ENCODE measurements around the gene CUBN. TPM values are rescaled to one million over a fixed set of nuclear protein-coding genes. Genes with fewer than 3 reads are reported as not detected.

The CUBN gene
- total RNA-seq, 1 experiment from 2014 or later, result 0.46 TPM

- no peak for TF ChIP-seq ZSCAN18 (CRISPR knock-in tag; IDR thresholded peaks at IDR 0.05)
- TF ChIP-seq ZNF512 (CRISPR knock-in tag; IDR thresholded peaks at IDR 0.05; ENCODE audit: borderline replicate concordance), result no peak
- no peak for TF ChIP-seq MYBL2 (CRISPR knock-in tag; IDR thresholded peaks at IDR 0.05)
- no peak for TF ChIP-seq NR2C2 (CRISPR knock-in tag; IDR thresholded peaks at IDR 0.05)
- TF ChIP-seq, protein P1, sequence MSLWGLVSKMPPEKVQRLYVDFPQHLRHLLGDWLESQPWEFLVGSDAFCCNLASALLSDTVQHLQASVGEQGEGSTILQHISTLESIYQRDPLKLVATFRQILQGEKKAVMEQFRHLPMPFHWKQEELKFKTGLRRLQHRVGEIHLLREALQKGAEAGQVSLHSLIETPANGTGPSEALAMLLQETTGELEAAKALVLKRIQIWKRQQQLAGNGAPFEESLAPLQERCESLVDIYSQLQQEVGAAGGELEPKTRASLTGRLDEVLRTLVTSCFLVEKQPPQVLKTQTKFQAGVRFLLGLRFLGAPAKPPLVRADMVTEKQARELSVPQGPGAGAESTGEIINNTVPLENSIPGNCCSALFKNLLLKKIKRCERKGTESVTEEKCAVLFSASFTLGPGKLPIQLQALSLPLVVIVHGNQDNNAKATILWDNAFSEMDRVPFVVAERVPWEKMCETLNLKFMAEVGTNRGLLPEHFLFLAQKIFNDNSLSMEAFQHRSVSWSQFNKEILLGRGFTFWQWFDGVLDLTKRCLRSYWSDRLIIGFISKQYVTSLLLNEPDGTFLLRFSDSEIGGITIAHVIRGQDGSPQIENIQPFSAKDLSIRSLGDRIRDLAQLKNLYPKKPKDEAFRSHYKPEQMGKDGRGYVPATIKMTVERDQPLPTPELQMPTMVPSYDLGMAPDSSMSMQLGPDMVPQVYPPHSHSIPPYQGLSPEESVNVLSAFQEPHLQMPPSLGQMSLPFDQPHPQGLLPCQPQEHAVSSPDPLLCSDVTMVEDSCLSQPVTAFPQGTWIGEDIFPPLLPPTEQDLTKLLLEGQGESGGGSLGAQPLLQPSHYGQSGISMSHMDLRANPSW (CRISPR knock-in tag; conservative IDR thresholded peaks at IDR 0.05; ENCODE audit: low read depth), result no peak
- TF ChIP-seq, protein P2, sequence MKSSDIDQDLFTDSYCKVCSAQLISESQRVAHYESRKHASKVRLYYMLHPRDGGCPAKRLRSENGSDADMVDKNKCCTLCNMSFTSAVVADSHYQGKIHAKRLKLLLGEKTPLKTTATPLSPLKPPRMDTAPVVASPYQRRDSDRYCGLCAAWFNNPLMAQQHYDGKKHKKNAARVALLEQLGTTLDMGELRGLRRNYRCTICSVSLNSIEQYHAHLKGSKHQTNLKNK (CRISPR knock-in tag; IDR thresholded peaks at IDR 0.05), result no peak
- TF ChIP-seq, protein P3, sequence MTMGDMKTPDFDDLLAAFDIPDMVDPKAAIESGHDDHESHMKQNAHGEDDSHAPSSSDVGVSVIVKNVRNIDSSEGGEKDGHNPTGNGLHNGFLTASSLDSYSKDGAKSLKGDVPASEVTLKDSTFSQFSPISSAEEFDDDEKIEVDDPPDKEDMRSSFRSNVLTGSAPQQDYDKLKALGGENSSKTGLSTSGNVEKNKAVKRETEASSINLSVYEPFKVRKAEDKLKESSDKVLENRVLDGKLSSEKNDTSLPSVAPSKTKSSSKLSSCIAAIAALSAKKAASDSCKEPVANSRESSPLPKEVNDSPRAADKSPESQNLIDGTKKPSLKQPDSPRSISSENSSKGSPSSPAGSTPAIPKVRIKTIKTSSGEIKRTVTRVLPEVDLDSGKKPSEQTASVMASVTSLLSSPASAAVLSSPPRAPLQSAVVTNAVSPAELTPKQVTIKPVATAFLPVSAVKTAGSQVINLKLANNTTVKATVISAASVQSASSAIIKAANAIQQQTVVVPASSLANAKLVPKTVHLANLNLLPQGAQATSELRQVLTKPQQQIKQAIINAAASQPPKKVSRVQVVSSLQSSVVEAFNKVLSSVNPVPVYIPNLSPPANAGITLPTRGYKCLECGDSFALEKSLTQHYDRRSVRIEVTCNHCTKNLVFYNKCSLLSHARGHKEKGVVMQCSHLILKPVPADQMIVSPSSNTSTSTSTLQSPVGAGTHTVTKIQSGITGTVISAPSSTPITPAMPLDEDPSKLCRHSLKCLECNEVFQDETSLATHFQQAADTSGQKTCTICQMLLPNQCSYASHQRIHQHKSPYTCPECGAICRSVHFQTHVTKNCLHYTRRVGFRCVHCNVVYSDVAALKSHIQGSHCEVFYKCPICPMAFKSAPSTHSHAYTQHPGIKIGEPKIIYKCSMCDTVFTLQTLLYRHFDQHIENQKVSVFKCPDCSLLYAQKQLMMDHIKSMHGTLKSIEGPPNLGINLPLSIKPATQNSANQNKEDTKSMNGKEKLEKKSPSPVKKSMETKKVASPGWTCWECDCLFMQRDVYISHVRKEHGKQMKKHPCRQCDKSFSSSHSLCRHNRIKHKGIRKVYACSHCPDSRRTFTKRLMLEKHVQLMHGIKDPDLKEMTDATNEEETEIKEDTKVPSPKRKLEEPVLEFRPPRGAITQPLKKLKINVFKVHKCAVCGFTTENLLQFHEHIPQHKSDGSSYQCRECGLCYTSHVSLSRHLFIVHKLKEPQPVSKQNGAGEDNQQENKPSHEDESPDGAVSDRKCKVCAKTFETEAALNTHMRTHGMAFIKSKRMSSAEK (CRISPR knock-in tag; IDR thresholded peaks at IDR 0.05; ENCODE audit: borderline replicate concordance), result no peak
- no peak for TF ChIP-seq SMAD3 (CRISPR knock-in tag; IDR thresholded peaks at IDR 0.05; ENCODE audit: borderline replicate concordance)
- no peak for TF ChIP-seq CREB1 (CRISPR knock-in tag; IDR thresholded peaks at IDR 0.05)
- TF ChIP-seq, protein P4, sequence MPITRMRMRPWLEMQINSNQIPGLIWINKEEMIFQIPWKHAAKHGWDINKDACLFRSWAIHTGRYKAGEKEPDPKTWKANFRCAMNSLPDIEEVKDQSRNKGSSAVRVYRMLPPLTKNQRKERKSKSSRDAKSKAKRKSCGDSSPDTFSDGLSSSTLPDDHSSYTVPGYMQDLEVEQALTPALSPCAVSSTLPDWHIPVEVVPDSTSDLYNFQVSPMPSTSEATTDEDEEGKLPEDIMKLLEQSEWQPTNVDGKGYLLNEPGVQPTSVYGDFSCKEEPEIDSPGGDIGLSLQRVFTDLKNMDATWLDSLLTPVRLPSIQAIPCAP (CRISPR knock-in tag; IDR thresholded peaks at IDR 0.05), result no peak
Measured at GRCh38 chr10:16847644-16848043, 282.0 kb downstream of the CUBN start (continued).

DNA sequence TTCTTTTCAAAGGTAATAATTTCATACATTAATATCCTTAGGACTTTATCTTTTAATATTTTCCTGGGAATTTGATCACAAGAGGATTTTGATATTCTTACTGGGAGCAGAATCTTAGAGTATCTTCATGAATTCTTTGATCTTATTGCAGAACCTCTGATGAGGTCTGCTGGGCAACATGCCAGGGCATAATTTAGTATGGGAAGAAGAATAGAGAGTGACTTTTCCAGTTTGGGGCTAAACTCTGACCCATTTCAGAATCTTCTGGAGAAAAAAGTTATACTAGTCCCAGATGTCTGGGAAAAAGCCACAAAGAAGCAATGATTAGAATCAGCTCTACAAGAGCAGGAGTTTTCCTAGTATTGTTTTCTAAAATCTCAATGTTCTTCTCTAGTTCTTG lies 284.4 kb downstream of the CUBN start:
- Mint-ChIP-seq H3K4me1 (peaks cover 14% of the 10 kb centered on the region), H3K9me3 (no peaks in the 10 kb centered on the region), H3K36me3 (no peaks in the 10 kb centered on the region), H3K27me3 (ENCODE audit: low read depth) (no peaks in the 10 kb centered on the region; the same call in 1 of the 2 replicates), H3K27ac (no peak overlapping the region), H3K4me3 (no peak overlapping the region)
- no peak for DNase-seq (ENCODE audit: low spot score)
- ATAC-seq, result no peak
- POLR2A ChIA-PET, result no interaction called here
- CTCF ChIA-PET, result interaction anchor here (0.6 to 1.5 kb wide), 4 partner anchors 19 to 756 kb away, joined by 3 to 5 read pairs (median 3); no protein-coding TSS in a partner anchor
- no peak for TF ChIP-seq GABPB1 (CRISPR knock-in tag; IDR thresholded peaks at IDR 0.05)
- TF ChIP-seq ZNF416 (CRISPR knock-in tag; IDR thresholded peaks at IDR 0.05), result no peak
- no peak for TF ChIP-seq ZNF317 (CRISPR knock-in tag; IDR thresholded peaks at IDR 0.05; ENCODE audit: borderline replicate concordance, low read depth)
- no peak for TF ChIP-seq ZBTB21 (CRISPR knock-in tag; IDR thresholded peaks at IDR 0.05; ENCODE audit: borderline replicate concordance)
- TF ChIP-seq ZNF219 (CRISPR knock-in tag; IDR thresholded peaks at IDR 0.05; ENCODE audit: borderline replicate concordance), result no peak
- no peak for TF ChIP-seq CREM (CRISPR knock-in tag; IDR thresholded peaks at IDR 0.05)
- no peak for TF ChIP-seq ZNF263 (CRISPR knock-in tag; IDR thresholded peaks at IDR 0.05; ENCODE audit: low read depth)
- TF ChIP-seq, protein P5, sequence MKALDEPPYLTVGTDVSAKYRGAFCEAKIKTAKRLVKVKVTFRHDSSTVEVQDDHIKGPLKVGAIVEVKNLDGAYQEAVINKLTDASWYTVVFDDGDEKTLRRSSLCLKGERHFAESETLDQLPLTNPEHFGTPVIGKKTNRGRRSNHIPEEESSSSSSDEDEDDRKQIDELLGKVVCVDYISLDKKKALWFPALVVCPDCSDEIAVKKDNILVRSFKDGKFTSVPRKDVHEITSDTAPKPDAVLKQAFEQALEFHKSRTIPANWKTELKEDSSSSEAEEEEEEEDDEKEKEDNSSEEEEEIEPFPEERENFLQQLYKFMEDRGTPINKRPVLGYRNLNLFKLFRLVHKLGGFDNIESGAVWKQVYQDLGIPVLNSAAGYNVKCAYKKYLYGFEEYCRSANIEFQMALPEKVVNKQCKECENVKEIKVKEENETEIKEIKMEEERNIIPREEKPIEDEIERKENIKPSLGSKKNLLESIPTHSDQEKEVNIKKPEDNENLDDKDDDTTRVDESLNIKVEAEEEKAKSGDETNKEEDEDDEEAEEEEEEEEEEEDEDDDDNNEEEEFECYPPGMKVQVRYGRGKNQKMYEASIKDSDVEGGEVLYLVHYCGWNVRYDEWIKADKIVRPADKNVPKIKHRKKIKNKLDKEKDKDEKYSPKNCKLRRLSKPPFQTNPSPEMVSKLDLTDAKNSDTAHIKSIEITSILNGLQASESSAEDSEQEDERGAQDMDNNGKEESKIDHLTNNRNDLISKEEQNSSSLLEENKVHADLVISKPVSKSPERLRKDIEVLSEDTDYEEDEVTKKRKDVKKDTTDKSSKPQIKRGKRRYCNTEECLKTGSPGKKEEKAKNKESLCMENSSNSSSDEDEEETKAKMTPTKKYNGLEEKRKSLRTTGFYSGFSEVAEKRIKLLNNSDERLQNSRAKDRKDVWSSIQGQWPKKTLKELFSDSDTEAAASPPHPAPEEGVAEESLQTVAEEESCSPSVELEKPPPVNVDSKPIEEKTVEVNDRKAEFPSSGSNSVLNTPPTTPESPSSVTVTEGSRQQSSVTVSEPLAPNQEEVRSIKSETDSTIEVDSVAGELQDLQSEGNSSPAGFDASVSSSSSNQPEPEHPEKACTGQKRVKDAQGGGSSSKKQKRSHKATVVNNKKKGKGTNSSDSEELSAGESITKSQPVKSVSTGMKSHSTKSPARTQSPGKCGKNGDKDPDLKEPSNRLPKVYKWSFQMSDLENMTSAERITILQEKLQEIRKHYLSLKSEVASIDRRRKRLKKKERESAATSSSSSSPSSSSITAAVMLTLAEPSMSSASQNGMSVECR (CRISPR knock-in tag; IDR thresholded peaks at IDR 0.05; ENCODE audit: borderline replicate concordance), result no peak
- TF ChIP-seq ETV6 (CRISPR knock-in tag; IDR thresholded peaks at IDR 0.05), result no peak
- TF ChIP-seq NFE2L1 (CRISPR knock-in tag; IDR thresholded peaks at IDR 0.05), result no peak
- no peak for TF ChIP-seq TEAD1 (CRISPR knock-in tag; IDR thresholded peaks at IDR 0.05)
- TF ChIP-seq FOXJ3 (CRISPR knock-in tag; IDR thresholded peaks at IDR 0.05; ENCODE audit: borderline replicate concordance), result no peak

All from WTC11 (cell line).